HG03354 (cell line): ENCODE data around the gene ASB2.

Experiments used
- ATAC-seq: cut with Tn5 transposase; IDR thresholded peaks from one replicate; pipeline ENCODE4 v1.9.1; 2021; ENCODE audit warnings: mild to moderate bottlenecking; ENCODE audit not compliant: unreplicated experiment, poor library complexity, severe bottlenecking

The ASB2 gene

DNA sequence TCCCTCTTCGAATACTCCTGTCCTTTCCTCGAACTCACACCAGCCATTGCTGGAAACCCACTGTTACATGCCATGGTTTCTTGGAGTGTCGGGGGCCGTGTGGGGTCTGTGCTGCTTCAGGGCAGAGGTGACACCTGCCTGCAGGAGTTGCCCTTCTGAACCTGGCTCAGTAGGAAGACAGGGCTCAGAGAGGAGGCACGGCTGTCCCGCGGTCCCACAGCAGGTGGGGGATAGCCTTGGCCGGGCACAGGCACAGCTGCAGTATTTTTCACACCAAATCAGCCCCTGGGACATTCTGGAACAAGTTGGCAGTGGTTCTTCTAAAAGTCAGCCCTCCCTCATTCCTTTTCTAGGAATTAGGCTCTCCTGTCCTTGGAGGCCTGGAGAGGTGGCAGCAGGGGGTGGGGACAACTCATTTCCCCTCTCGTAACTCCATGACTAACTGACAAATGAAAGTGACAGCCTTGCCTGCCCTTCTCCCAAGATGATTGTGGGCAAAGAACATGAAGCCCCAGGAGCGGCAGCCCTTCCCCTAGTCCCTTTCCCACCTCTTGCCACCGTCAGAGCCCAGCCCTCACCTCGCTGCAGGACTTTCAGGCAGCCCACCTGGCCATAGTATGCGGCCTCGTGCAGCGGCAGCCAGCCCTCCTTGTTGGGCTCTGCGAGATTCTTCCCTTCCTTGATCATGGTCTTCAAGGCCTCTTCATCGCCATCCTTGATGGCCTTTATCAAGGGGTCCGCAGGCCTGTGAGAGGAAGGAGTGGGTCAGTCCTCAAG lies 22.4 kb downstream of the ASB2 start:
- ATAC-seq = no peak

DNA sequence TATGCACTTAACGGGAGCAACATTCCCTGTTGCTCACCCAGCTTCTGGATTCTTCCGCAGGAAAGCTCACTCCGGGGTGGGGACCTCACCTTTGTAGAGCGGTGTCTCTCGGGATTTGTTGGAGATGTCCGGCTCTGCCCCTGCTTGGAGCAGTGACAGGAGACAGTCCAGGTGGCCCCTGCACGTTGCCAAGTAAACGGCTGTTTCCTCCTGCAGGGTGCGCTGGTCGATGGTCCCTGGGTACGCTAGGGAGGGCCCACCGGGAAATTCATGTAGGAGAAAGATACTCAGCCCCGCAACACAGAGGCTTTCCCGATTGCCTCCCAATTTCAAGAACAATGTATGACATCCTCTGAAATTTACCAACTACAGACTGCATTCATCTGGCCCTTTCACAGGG lies 23.1 kb downstream of the ASB2 start:
- no peak for ATAC-seq

DNA sequence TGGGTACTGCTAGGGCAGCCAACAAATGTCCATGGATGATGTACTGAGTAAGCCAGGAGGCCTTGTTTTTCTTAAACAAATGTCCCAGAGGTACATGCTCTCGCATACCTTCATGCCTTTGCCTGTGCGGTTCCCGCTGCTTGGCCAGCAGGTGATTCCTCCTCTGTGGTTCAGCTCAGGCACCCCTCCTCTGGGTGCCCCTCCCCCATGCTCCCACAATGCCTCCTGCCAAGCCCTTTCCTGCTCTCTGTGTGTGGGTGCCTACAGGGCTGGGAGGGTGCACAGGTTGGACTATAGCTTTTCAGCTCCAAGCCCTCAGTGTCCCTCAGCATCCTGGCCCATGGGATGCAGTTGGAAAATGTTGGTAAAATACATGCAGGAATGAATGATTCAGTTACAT lies 23.5 kb downstream of the ASB2 start:
- no peak for ATAC-seq

DNA sequence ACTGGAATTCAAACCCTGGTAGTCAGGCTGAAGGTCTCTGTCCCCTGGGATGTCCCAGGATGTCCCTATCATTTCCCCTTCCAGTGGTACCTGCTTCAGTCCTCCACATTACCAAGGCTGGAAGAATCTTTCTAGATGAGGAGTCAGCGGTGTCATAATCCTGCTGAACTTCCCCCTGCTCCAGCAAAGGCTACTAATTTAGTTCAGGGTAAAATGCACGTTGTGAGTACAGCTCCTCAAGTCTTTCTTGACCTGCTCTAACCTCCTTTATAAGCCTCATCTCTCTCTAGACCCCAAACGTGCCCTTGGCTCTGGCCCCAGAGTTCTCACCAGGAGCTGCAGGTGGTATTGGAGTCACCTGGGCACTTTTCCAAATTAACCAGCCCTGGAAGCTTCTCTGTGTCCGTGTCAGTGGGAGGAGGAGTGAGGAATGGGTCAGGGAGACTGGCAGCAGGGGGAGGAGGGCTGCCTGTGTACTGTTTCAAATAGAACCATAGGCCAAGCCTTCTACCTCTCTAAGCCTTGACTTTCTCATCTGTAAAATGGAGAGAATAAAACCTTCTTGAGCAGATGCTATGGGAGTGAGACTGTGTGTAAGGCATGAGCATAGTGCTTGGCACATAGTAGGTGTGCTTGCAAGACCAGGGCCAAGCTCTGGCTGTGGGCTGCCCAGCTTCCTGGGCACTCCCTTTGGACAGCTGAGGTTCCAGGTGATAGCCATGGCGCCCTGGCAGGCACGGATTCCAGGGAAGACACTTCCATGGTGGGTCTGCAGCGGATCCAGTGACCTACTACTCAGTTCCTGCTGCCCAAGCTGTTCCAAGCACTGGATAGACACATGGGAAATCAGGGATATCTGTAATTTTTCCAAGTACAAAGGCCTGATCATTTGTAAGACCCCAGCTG lies 24.5 kb downstream of the ASB2 start:
- no peak for ATAC-seq

DNA sequence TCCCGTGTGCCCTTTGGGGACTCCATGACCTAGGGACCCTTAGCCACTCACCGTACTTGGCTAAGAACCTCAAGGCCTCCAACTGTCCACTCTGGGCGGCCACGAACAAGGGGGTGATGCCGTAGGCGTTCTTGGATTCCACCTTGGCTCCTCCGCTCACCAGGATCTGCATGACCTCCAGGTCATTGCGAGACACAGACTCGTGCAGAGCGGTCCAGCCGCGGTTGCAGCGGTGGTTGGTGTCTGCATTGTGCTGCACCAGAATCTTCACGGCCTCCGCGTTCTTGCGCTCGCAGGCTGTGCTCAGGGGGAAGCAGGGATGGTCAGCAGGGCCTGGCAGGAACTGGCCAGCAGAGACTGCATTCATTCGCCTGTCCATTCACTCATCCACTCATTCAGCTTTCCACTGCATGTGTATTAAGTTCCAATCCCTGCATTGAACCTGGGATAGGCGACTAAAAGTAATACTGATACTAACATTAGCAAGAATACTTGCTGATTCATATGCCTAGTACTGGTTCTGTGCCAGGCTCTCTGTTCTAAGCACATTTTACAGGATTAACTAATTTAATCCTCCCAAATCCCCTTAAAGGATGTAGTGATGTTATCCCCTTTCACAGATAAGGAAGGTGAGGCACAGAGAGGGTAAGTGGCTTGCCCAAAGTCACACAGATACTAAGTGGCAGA lies 25.3 kb downstream of the ASB2 start:
- no peak for ATAC-seq

DNA sequence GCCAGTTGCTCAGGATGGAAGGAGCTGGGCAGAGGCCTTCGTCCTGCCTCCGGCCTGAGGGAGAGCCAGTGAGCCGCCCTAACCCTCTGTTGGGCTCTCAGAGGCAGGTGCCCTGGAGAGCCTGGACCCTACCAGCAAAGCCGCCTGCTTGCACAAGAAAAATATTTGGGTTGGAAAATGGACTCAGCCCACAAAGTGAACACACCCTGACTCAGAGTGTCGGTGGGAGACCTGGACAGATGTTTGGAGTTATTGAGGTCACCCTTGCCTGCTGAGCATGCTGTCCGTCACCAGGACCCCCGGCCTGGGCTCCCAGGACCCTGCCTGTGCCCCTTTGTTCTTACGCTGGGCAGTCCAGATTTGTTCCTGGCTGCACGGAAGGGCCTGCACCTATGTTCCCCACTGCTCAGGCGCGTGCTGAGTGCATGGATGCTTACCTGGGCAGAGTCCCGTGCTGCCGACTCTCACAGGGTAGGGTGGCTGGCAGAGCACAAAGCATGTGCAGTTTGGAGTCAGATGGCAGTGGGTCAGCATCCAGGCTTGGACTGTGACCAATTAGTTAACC lies 26.8 kb downstream of the ASB2 start:
- ATAC-seq = no peak

DNA sequence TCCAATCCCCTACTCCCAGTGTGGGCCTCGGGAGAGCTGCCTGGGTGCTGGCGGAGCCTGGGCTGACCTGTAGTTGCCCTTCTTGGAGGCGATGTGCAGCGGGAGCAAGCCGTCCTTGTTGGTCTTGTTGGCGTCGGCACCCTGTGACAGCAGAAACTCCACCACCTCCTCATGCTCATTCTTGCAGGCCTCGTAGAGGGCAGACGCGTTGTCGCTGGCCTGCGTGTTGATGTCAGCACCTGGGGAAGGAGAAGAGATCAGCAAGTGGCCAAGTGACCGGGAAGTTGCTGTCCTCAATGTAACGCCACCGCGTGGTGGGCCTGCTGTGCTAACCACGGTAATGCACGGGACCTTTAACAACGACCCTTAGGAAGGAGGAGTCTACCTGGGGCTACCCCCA lies 29.1 kb downstream of the ASB2 start:
- ATAC-seq = no peak

DNA sequence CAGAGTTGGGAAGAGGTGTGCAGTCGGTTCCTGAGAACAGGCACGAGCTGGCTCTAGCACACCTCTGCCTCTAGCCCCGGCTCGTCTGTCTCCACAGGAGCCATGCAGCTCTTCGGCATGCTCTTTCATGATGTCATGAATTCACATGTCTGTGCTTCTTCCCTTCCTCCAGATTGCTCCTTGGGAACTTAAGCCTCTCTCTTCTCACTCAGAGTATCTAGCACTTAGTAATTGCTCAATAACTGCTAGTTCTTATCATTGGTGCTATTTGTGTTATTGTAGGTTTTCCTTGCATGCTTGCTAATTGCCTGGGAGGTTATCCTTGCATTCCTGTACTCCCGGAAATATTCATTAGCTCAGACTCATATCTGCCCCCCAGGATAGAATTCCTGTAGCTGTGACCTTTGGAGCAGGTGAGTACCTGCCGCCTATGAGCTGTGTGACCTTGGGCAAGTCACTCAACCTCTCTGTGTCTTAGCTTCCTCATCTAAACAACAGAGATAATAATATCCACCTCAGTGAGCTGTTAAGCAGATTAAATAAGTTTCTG lies 29.8 kb downstream of the ASB2 start:
- ATAC-seq = no peak

DNA sequence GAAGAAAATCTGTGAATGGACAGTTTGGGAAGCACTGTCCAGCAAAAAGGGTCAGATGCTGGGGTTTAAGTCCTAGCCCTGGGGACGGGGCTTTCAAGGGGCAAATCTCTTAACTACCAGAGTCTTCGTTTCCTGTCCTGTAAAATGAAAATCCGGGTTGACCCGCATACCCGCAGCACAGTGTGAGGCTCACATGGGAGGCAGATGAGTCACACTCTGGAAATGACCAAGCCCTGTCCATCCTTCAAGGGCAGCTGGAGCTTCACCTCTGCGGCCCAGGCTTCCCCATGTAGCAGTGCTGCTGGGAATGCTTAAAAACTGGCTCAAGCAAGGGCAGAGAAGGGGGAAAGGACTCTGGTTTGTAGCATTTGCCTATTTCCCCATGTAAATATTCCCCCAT lies 30.3 kb downstream of the ASB2 start:
- ATAC-seq = no peak

DNA sequence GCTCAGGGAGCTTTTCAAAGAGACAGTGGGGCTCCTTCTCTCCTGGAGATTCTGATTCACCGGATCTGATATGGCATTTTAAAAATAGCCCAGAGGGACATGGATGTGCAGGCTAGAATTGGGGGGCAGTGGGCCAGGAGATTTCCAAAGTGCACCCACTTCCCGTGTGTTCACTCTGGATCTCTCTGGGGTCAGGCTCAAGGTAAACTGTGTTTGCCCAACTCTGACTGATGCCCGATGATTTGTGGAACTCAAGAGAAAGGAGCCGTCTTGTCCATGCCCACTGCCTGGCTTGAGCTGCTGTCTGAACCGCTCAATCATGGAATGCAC lies 31.3 kb downstream of the ASB2 start:
- no peak for ATAC-seq

DNA sequence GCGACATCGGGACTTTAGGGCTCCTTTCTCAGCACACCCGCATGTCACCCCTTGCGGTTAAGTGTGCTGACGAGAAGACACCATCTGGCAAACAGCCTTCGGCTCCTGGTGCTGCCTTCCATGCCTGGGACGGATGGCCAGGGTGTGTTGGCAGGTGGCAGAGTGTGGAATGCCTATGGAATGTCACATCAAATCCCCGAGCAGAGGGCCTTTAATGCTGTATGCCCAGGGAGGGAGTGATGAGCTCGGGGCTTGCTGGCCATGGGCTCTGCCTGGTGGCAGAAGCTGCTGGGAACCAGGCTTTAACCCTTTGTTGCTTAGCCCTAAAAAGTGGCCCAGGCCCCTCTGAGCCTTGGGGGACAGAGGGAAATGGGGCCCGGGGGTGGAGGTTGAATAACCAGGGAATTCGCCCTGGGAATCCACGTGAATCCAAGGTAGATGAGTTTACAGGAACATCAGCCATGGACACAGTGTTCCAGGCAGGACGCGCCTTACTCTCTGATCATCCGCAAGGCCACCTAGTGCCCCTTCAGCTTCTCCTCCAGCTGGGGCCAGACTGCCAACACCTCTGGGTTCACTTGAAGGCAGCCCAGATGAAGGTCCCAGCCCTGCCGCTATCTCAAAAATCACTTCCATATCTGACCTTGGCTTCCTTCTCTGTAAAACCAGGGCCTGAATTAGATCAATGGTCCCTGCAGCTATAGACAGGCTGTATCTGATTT lies 31.9 kb downstream of the ASB2 start:
- no peak for ATAC-seq

DNA sequence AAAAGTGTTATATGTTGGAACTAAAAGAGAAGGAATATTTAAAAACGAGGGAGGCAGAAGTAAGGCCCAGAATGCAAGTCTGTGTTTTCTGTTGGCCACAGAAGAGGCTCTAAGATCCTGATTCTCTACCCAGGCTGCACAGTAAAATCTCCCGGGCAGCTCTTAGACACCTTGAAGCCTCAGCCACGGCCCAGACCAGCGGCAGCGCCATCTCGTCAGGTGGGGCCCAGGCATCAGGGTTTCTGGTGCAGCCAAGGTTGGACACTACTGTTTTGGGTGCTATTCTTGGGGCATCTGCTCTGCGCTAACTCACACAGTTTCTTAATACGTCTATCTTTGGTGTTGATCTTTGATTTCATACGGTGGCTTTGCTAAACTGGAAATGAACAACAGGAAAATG lies 32.4 kb downstream of the ASB2 start:
- ATAC-seq = no peak

DNA sequence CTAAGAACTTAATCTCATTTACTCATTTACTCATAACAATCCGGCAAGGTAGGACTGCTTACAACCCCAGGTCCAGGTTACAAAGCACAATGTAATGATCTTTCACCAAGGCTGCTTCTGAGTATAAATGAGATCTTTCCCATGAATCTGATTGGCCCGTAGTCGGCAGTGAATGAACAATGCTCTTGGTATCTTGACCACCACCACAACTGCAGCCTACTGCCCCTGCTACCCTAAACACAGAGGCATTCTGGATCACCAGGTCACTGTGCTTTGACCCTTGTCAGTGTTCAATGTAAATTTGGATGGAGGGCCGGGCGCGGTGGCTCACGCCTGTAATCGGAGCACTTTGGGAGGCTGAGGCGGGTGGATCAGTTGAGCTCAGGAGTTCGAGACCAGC lies 33.3 kb downstream of the ASB2 start:
- ATAC-seq = no peak

DNA sequence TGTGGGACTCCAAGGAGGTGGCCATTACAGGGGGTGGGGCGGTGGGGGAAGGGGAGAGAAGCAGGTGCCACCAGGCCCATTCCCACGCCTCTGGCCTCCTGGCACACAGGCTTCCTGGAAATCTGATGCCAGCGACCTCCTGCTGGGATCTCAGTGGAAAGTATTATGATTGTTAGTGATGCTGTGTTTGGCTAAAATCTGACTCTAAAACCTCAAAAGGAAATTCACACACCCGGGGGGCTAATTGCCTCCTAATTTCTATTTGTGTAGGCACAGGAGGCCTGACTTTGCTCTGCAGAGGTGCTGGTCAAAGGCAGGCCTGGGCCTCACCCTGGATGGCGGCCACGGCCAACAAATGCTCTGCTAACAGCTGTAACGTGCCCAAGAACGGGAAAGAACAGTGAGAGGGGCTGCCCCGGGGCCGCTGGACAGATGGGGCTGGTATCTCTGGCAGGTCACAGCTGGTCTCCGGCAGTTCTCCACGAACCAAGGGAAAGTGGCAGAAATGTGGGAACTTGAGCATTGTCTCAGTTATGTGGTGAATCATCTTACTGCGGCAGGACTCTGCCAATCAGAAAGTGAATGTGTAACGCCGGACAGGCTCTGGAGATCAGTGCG lies 35.0 kb downstream of the ASB2 start:
- ATAC-seq = no peak

DNA sequence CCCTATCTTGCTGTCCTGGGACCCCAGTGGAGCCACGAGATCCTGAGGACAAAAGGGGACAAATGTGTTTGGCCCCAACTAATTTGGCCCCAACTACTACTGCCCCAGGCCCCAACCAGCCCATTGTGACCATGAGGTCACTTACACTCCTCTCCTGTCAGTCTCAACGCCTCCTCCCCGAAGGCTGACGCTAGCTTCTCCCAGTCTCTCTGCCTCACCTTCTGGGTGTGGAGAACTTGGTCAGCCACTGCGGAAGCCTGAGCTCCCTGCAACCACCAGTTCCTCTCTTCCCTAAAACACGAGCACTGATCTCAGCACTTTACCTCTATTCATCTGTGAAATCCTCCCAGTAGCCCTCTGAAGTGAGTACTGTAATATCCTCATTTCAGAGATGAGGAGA lies 35.9 kb downstream of the ASB2 start:
- no peak for ATAC-seq

DNA sequence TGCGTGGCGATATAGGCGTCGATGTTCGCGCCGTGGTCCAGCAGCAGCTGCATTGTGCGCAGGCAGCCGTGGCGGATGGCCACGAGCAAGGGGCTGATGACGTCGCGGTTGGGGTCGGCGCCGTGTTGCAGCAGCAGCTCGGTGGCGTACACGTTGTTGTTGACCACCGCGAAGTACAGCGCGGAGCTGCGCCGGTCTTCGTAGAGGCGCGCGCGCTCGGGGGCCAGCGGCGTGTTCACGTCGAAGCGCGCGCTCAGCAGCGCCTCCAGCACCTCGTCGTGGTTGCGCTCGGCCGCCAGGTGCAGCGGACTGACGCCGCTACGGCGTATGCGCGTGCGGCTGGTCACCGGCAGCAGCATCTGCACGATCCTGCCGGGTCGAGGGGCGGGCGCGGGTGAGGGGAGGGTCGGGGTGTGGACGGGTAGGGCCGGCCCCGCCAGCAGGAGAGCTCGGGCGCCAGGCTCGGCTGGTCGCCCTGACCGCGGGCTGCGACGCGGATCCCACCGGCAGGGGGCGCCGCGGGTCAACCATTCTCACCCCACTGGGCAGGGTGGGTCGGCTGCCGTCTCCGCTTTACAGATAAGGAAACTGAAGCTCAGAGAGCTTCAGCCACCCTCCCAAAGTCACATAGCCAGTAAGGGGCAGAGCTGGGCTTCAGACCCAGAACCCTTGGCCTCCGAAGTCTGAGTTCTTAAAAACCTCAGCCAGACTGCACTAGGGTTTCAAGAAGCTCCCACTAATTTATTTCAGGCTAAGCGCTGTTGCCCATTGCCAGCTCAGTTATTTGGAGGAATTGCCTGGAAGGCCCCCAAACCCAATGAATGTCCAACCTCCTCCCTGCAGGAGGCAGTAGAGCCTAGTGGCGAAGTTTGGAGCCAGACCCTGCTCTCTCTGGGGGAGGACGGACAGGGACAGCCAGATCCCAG lies 36.8 kb downstream of the ASB2 start:
- ATAC-seq = peak; percentile 93

DNA sequence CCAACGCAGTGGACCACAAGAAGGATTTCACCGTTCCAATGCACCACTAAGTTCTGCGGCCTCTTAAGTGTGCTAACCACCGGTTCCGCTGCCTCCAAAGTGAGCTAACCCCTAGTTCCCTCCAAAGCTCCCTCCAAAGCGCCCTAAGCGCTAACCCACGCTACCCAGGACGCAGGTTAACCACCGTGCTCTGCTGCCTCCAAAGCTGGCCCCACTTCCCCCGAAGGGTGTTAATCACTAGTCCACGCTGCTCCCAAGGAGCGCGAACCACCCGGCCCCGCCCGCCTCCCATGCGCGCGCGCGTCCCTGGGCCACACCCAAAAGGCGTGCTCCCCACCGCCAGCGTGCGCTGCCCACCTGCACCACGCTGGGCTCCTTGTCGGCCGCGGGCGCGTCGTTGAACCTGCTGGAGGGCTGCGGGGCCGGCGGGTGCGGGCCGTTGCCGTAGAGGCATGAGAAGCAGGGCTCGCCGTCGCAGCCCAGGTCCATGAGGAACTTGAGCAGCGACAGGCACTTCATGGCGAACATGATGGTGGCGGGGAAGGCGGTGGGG lies 37.5 kb downstream of the ASB2 start:
- ATAC-seq = no peak

DNA sequence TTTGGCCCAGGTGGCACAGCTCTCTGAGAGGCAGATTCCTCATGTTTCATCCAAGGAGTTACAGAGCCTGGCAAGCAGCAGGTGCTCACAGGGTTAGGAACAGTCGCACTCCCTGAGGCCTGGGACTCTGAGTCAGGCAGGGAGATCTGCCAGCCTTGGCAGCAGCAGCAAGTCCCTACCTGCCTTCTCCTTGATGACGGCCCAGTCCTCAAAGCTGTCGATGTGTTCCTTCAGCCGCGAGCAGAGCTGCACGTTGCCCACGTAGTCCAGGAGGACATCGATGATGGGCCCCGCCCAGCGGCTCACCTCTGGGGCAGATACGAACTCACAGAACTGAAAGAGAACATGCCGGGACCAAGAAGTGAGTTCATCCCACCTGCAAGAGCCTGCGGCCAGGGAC lies 38.9 kb downstream of the ASB2 start:
- no peak for ATAC-seq
